ENCODE data around the gene FOXO6.
A peak's percentile ranks its signal among the peaks of the same experiment; 100 is the strongest.

The FOXO6 gene

DNA sequence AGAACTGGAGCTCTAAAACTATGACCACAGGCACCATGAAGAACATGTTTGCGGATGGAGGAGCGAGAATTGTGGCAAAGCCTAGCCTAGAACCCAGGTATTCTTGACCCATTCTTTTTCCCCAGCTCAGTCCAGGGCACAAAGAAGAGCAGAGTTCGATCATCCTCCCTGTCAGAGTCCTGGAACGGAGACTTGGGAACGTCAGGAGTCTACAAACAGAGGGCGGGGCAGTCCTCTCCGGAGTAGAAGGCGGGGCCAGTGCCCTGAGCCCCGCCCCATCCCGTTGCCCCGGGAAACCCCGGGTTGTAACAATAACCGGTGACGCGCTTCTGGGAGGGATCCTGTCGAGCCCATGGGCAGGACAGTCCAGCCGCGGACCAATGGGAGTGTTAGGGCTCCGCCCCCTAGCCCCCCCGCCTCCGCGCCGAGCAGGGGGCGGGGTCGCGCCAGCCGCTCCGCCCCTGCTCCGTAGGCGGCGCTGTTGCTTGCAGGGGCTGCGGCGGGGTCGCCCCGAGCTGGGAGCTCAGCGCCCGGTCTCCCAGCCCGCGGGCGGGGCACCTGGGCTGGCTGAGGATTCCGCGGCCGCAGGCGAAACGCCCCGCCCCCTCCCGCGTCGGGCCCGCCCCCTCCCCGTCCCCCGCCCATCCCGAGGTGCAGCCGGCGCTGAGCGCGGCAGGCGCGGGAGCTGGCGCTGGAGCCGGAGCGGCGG lies at the start of gene FOXO6:
Gene FOXO6, plus strand, starts transcription at position 649 of the 709 bp plus-strand sequence.
- peak; percentile 98 to 100 for DNase-seq

DNA sequence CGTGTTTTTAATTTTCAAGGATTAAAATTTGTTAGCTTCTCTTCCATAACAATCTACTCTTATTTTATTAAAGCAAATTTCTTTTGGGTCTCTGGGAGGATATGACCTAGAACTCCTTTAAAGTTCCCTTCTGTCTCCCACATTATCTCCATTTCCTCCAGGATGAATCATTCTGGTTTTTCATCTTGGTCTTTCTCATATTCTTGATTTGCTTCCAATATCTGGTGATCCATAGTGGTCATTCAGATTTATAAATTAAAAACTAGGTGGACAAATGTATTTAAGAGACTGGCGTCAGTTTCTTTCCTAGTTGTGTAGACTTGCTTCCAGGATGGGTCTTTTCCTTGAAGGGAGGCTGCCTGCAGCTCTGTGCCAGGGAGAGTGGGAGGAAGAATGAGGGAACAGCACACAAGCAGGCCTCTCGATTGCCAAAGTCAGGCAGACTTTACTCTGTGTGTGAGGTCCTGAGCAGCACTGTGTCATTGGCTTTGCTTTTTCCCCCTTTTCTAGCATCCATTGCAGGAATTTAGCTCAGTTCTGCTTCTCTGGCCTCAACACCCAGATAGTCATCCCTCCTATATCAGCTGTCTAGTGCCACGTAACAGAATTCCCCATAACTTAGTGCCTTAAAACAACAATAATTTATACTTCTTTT lies 48.1 kb upstream of the FOXO6 start:
- no peak for DNase-seq

DNA sequence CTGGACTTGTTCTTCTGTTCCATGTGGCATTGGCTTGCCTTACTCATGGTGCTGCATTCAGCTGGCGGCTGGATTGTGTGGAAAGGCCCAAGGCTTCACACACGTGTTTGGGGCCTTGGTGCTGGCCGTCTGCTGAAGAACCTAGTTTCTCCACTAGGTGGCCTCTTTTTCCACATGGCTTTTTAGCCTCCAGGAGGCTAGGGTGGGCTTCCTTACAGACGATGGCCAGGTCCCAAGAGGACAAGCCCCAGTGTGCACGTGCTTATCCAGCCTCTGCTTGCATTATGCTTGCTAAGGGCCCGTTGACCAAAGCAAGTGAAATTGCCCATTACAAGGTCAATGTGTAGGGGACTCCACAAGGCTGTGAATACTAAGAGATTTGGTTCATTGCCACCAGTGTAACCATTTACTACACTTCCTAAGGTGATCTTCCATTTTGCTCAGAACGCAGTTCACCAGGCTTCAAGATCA lies 47.5 kb upstream of the FOXO6 start:
- DNase-seq, result peak in 1 of 2 experiments; percentile 44

DNA sequence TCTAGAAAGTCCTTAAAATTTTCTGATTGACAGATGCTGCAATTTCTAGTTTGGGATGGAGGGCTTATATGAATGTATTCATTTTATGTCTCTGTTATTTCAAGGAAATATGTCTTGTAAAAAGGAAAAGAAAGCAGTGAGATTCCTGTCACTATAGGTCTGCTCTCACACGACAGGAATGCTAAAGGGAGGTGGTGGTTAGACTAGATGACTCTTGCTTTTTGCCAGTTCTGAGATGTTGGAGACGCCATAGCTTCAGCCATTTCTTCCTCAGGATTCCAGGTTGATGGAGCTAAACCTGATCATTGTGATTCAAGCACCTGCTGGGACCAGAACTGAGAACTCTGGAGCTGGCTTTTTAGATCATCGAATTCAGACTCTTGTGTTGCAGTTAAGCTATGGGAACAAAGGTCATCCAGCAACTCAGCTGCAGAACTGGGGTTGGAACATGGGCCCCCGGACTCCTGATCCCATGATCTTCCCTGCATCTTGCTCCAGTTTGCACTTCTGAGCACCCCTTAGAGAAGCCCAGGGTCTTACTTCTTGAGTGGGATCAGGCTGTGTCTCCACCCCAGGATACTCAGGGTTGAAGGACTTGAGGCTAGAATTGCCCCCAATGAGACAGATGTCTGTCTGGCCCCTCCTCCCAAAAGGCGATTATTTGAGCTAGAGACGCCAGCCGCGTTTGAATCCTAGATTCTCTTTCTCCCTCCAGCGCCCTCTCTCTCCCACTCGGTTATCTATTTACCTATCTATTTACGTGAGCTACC lies 46.7 kb upstream of the FOXO6 start:
- peak in 1 of 2 experiments; percentile 29 for DNase-seq

DNA sequence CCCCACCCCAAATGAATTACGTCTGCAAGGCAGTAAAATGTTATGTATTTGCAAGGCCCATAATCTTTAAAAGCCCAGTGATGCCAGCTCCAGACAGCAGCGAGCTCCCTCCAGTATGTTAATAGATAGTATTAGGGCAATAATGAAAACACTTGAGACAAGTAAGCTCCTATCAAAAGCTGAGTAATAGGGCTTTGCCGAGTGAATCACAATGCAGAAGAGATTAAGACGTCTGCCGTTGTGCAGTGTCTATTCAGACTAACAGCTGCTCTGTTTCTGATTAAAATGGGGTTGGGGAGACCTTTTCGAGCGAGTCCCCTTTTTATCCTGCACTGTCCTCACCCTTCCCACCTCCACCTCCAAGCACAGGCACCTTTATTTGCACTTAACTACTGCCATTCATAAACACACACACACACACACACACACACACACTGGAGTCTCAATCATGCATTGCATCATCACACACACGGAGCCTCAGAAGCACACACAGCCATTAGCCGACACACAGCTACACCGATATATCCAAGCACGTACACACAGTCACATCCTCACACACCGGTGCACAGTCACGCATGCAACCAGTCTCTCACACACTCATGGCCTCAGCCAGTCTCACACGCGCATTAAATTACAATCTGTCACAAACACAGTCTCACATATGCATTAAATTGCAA lies 46.0 kb upstream of the FOXO6 start:
- DNase-seq, result no peak

DNA sequence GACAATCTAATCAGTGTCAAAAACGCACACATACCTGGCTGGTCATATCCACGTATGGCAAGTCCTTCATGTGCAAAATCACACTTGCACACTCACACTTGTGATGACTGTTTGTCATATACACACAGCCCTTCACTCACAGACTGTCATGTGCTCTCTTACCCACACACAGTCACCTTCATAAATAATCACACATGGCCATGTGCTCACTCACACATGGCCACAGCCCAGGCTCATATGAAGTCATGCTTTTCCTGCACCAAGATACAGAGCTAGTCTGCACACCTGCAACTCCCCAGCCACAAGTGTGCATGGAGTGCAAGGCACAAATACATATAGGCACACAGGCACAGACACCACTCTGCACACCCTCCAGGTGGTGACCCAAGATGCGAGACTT lies 45.4 kb upstream of the FOXO6 start:
- DNase-seq, result no peak

DNA sequence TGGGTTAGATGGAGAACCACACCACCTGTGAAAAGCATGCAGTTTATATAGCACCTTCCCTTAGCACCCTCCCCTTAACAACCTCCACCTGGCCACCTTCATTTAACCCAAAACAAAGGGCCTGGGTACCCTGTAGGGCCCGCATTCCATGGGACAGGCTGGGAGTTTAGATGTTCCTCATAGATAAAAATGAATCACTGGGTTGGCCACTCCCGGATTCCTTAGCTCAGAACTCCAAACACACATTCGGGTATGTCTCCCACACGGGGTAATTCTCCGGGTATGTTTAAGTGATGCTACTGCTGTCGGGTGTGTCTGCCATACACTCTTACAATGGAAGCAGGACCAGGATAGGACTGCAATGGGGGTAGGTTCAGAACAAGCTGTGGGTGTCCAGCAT lies 43.9 kb upstream of the FOXO6 start:
- DNase-seq, result no peak

DNA sequence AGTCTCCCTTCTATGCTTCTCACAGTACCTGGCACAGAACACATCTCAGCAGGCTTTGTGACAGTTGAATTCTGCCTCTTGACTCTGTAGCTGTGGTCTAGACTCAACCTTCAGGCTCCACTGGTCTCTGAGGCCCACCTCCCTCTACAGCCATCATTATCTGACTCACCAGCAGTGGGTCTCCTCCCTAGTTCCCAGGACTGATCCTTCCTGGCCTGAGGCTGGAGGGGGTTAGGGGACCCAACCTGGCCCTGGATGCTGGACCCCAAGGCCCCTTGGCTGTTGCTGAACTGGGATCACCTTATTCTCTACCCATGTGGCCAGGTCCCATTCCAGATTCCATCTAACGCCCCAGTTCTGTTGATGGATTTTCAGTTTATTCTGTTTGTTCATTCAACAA lies 43.1 kb upstream of the FOXO6 start:
- no peak for DNase-seq

DNA sequence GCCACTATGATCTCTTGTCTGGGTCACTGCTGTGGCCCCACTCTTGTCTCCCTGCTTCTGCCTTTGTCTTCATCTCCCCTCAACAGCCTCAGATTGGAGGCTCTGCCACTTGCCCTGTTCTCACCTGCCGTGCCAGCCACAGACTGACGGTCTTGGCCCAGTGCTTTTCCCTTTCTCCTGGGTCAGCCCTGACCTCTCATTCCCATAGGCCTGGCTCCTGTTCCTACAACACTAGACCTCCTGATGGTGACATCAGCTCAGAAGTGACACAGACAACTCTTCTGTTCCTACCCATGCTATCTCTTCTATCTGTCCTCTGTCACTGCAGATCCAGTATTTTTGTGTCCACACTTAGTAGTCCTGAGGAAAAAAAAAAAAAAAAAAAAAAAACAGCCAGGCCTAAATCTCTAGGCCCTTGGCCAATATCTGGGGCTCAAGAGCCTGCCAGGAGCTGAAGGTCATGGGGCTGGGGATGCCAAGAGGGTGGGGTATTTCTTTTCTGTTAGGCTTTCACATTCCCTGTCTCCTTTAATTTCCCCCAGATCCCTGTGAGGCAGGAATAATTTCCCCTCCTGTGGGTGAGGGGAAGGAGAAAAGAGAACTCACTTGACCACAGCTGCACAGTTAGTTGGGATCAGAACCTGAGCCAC lies 42.0 kb upstream of the FOXO6 start:
- no peak for DNase-seq

DNA sequence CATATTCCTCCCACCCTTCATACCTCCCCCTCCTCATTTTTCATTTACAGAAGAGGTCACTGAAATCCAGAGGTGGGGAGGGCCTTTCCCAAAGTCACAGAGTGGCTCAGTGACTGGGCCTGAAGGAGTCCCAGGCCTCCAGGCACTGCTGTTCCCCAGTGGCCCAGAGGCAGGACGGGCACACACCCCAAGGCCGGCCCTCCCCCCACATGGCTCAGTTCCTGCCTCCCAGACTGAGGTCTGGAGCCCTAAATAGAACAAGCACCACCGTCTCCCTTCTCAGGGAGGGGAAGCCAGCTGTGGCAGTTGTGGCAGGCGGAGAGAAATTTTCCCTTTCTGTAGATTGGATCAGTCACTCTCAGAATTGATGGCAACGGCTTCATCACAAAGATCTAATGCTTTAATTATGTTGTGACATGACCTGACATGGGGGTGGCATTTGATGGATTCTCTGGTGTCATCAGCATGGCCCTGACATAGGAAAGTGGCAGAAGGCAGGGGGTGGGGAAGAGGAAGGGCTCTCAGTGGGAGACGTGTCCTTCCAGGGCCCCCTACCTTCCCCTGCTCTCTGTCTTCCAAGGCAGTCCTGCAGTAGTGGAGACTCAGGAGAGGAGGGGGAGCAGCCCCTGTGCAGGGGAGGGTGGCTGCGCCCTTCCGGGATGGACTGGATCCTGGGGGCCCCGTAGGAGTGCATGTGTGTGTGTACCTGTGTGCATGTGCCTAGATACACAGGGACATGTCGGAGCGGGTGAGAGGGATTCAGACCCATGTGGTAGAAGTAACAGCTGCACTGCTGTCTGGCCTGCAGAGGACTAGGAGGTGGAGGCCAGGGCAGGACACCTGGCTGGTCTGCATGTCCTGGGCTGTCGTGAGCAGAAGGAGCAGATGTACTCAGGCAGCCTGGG lies 41.2 kb upstream of the FOXO6 start:
- DNase-seq, result no peak

DNA sequence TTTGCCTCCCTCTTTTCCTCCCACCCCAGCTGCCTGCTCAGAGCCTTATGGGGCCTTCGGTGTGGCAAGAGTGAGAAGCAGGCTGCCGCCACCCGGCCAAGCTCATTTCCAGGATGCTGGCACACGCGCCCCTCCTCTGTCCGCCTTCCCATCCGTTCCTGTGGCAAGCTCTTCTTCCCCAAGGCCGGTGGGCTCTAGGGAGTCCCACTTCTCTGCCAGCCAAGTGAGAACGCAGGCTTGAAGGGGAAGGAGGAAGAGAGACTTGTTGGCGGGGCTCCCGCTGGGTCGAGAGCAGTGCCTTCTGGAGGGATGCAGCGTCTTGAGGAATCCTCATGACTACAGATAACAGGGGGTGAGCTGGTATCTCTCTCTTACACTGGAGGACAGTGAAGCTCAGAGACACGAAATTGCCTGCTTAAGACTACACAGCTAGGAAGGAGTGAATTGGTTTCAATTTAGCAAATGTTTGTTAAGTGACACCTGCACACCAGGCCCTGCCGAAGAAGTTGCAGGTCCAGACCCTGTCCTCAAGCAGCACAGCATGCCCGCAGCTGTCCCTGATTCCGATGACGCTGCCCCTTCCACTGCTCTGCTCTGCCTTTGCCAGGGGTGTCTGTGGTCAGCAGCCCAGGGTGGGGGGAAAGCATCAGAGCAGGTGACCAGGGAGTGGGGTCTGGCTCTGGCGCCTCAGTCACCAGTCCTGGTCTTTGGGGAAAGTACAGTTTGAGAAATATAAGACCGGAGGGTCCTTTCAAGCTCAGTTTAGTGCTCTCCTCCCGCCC lies 40.1 kb upstream of the FOXO6 start:
- DNase-seq, result no peak

DNA sequence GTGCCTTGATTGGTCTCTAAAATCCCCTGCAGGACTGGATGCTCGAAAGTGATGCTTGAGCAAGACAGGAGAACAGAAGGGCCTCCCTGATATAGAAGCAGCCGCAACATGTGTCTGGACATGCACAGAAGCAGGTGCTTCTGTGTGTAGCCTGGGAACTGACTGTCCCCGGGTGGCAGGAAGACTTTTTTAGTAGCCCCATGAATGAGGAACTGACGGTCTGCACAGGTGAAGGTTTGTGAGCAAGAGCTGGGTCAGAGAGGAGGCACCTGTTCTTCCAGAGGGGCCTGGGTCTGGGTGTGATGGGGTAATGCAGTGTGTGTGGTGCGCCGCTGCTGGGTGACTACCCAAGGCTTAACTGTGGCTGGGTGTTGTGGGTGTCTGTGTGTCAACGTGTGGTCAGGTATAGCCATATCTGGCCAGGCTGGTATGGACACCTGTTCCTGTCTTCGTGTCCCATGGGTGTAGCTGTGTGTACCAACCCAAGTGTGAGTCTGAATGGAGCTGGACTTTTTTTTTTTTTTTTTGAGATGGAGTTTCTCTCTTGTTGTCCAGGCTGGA lies 39.1 kb upstream of the FOXO6 start:
- DNase-seq, result no peak

DNA sequence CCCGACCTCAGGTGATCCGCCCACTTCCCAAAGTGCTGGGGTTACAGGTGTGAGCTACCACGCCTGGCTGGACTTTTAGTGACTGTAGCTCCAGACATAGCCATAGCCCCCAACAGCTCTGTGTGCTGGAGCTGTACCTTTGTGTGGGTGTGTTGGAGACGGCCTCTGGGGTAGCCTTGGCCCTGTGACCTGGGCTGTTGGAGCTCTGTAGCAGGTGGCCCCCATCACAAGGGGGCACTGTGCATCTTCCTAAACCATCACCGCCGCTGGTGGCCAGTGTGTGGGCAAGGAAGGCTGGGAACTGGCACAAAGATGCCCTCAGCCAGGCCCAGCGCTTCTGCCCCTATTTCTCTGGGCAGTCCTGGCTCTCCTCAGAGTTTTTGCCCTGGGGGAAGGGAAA lies 38.4 kb upstream of the FOXO6 start:
- DNase-seq, result peak; percentile 51 to 89

DNA sequence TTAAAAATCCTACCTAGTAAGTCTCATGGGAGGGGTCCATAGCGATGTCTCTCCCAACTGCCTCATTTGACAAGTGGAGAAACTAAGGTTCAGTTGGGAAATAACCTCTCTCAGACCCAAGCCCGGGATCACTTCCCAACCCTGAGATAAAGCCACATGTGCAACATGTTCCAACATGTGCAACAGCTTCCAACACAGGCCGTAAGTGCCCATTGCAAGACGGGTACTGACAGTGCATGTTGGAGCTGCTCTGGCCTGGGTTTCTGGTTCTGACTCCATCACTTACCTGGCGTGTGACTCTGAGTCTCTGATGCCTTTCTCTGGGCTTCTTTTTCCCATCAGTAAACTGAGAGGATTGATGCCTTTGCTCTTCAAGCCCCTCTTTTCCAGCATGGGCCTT lies 38.0 kb upstream of the FOXO6 start:
- no peak for DNase-seq

DNA sequence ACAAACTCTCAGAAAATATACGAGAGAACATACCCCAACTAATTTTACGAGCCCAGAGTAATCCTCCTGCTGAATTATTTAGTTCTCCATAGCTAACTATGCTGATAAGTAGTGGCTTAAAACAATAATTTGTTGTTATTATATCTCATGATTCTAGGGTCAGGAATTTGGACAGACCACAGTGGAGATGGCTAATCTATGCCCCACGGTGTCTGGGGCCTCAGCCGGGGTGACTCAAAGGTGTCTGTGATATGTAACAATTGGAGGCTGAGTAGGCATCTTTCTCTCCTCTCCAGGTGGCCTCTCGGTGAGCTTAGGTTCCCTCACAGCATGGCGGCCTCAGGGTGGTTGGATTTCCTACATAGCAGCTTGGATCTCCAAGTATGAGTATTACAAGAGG lies 35.4 kb upstream of the FOXO6 start:
- DNase-seq, result no peak

DNA sequence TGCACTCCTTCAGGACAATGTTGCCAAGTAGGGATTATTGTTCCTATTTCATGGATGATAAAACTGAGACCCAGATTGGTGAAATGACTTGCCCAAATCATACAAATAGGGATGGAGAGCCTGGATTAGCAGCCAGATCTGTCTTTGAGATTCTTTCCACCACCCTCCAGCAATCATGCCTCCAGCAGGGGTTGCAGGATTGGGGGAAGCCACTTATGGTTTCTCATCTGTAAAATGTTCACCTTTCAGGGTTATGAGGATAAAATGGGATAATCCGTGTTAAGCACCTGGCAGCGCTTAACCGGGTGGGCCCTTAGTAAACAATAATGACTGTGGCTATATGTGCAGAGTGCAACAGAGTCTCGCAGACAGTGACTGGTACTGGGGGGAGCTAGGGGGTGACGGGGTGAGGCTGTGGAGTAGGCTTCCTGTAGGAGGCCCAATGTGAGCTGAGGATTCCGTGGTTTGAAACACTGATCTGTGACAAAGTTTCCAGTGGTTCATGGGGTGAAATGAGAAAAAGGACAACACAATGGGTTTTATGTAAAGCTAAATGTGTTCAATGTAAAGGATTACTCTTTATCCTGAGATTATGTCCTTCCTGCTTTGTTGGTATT lies 33.7 kb upstream of the FOXO6 start:
- no peak for DNase-seq

DNA sequence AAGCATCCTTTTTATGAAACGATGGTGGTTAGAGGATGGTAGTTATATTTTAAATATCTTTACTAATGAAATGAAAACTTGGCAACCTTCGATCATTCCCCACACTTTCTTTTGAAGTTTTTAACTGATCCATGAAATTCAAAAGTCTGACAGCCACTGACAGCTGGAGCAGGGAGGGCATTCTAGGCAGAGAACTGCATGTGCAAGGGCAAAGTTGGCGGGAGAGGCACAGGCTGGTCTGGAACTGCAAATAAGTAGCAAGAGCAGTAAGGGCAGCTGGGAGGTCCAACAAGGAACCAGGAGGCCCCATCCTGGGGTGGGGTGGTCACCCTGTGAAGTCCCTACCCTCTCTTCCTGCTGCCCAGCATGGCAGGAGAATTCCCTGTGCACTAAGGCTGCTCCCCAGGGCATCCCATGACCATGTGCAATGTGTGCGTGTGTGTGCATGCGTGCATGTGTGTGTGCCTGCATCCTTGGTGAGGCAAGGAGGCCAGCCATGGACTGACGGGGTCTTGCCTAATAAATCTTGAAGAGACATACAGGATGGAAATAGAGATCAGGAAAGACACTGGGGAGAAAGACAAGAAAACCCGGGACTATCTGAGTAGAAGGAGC lies 33.1 kb upstream of the FOXO6 start:
- no peak for DNase-seq

DNA sequence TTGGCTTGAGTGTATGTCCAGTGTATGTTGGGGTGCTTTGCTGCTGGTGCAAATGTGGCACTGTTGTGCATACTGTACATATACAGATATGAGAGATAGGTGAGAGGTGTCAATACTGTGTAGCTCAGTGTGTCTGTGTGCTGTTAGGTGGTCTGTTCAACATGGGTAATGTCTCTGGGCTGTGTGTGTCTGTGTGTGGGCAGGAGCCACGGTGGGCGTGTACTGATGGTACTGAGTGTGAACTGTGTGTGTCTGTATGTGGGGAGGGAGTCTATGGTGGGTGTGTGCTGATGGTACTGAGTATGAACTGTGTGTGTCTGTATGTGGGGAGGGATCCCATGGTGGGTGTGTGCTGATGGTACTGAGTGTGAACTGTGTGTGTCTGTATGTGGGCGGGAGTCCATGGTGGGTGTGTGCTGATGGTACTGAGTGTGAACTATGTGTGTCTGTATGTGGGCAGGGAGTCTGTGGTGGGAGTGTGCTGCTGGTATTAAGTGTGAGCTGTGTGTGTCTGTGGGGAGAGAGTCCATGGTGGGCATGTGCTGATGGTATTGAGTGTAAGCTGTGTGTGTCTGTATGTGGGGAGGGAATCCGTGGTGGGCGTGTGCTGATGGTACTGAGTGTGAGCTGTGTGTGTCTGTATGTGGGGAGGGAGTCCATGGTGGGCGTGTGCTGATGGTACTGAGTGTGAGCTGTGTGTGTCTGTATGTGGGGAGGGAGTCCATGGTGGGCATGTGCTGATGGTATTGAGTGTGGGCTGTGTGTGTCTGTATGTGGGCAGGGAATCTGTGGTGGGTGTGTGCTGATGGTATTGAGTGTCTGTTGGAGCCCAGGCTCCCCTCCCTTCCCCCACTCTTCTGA lies 32.2 kb upstream of the FOXO6 start:
- DNase-seq, result no peak

Measured in NCI-H526 (cell line).